Measurements from ENCODE around the gene NUDT11.
"Not testable (repeated sequence)": the region's sequence is repeated elsewhere in the genome, so short reads cannot be mapped to it uniquely, and the experiment has no call there.

NUDT11 gene

DNA sequence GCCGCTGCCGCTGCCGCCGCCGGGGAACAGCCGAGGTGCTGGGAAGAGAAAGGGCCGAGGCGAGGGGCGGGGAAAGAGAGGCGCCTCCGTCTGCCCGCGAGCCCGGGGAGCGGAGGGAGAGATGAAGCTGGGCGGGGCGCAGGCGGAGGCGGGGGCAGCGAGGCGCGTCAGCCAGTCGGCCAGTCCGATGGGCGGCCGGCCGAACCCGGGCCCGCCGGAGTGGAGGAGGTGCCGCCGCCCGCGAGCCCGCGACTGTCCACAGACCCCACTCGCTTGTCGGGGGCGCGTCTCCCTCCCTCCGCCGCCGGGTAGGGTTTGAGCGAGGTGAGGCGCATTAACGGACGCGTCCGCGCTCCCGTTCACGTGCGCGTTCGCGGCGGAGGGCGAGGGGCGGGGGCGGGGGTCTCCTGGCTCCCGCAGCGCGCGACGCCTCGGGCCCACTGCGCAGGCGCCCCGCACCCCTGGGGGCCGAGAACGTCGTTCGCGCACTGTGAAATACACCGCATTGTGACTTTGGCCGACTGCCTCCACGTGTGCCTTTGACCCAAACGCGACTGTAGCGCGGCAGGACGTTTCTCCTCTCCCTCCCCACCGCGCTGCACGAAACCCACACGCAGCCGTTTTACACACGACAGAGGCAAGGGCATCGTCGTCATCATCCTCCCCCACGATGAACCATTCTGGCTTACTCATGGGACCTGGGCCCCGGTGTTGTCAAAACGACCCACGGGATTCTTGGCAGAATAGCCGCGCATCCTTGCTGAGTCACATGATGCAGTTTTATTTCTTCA lies at the start of gene NUDT11:
NUDT11 (minus strand) TSS at position 92 of the 791 bp plus-strand sequence. CDS start 148 bp downstream, outside the sequence.
- DNase-seq, result peak; percentile 36 to 70

DNA sequence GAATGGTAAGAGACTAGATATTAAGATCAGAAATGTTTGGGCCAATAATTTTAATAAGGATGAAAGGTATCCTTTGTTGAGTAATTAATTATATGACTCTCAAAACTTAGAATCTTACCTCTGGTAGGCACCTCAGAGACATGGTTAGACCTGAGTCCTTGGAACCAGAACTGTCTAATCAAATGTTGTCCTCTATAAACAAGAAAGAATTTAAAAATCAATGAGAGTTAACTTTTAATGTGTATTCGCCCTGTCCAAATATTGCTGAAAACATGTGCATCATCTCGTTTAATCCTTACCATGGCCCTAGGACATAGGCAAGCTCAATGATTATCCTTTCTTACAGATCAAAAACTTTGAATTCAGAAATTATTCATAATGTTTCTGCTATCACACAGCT lies 24.0 kb upstream of the NUDT11 start:
- no peak for DNase-seq

DNA sequence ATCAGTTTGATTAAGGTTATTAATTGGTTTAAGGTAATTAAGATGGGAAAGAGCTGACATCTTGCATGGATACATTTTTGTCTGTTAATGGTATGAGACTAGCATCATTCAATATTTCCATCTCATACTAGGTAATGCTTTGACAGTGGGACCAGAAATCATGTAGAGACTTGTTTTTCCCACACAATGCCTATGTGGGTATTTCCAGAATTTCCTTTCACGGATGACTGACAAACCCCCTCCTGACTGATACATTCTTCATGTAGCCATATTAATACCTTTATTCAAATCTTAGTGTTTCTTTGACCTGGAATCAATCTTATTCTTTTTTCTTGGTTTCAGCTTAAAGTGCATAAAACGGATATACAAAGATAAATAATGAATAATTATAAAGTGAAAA lies 22.7 kb upstream of the NUDT11 start:
- DNase-seq, result not testable (repeated sequence)

DNA sequence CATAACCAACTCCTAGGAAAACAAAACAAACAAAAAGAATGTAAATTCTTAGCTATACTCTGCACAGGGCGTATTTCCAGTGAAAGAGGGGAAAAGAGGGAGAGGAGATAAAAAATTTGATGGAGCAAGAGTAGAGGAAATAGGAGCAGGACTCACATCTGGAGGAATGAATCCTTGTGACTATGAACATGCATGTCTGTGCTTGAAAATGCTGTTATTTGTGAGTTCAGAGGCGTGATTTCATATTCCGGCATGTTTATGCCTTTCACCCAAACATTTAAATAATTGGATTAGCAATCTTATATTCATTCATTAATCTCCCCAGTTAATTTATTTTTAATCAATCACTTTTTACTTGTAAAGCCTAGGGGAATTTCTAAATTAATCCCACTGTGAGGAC lies 11.2 kb upstream of the NUDT11 start:
- DNase-seq, result no peak

DNA sequence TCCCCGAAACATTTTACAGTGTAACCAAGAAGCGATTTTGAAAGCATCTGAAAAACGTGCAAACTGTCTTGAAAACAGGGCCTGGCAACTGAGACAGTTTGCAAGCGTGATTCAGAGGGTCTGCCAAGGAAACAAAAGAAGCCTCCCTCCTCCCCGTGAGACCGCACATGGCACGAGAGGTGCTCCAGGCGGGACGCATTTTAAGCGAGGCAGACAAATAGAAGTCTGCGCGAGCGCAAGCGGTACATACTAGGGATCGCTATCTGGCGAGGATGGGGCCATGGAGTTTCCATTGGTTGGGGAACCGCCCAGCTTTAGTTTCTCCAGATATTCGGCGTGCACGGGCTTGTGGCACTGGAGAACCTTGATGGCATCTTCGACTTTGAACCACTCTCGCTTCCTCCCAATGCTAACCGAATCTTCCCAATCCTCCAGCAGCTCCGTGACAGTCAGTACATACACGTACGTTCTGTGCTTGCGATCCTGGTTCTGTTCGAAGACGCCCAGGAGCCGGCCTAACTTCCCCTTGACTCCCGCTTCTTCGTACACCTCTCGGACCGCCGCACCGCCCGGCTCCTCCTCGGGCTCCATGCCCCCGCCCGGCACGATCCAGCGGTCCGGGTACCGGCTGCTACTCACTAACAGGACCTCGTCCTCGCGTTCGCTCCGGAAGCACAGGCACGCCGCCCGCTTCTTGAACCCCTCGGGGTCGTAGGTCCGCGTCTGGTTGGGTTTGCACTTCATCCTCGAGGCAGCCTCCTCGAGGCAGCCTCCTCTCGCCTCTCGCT lies 497 bp downstream of the NUDT11 start:
- DNase-seq, result peak in 1 of 2 experiments; percentile 24

DNA sequence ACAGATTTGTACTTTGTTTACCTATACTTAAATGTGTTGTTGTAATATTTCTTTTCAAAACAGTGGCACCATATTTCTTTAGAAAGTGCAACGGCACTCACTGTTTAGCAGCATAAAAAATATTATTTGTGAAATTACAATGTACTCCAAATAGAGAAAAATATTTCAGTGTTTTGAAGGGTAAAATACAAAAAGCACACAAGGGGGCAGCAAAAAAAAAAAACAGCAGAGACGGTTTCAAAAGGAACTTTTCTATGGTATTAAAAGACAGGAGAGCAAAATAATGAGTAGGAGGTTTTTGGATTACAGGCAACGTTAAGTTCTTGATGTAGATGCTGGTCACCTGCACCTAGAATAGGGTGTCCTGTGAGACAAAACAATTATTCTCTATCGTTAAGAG lies 2.0 kb downstream of the NUDT11 start:
- no peak for DNase-seq

DNA sequence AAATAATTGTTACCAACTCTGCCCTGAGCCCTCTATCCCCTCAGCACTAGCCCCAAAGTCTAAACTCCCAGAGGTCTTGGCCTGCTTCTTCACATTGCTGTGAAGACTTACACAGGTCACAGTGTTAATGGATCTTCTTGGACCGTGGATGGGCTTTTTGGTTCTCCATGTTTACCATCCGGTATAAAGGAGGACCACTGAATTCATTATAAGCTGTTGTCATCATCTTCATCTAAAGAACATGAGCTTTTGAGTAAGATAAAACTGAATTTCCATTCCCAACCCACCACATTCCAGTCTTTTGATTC lies 8.5 kb downstream of the NUDT11 start:
- no peak for DNase-seq

DNA sequence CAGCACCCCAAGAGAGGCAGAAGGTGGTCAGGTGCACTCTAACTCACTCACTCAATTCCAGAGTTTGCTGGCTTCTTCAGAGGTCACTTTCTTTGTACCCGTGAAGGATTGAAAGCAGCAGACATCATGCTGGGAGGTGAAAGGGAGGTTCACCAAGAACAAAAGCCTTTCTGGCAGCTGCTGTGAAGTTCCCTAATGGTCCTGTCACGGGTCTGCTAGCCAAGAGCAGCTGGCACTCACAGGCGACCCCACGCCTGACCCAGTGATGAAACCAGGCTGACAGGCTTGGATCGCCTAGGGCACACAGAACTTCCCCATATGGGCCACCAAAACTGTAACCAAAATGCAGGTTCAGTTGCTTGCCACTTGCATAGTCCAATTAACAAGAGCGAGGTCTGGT lies 11.8 kb downstream of the NUDT11 start:
- no peak for DNase-seq

DNA sequence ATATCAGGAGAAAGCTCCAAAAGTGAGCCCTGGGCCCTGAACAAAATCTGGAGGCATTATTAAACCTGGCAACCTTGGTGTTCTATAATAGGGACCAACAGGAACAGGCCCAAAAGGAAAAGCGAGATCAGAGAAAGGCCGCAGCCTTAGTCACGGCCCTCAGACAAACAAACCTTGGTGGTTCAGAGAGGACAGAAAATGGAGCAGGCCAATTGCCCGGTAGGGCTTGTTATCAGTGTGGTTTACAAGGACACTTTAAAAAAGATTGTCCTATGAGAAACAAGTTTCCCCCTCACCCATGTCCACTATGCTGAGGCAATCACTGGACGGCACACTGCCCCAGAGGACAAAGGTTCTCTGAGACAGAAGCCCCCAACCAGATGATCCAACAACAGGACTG lies 14.0 kb downstream of the NUDT11 start:
- not testable (repeated sequence) for DNase-seq

DNA sequence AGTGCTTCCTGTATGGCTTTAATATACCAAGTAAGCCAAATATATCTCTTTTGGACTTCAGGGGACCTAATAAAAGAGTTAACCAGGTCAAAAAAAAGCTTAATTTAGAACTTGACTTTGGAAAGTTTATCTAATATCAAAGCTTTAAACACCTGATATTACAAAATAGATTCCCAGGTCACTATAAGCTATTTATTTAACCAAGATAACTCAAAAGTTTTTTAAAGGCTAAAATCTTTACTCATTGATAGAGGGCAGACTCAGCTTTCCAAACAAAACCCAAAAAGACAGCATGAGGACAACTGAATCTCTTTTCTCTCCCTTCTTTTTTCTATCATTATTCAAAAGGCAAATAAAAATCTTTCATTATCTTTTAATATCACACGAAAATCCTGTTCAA lies 19.5 kb downstream of the NUDT11 start:
- DNase-seq, result no peak

DNA sequence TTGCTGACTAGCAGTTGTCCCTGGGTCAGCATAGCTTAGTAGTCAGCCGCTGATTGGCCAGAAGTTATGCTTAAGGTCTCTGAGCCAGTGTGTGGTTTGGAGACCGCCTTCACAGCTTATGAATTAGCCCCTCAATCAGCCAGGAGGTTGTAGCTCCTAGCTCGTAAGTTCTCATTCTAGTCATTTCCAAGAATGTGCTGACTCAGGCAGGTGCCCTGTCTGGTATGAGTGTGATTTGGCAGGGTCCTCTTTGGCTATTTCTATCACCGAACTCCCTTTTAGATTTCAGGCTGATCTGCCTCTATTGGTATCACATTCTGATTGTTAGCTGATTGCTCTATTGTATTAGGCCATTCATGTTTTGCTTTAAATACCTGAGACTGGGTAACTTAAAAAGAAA lies 33.1 kb downstream of the NUDT11 start:
- DNase-seq, result no peak

DNA sequence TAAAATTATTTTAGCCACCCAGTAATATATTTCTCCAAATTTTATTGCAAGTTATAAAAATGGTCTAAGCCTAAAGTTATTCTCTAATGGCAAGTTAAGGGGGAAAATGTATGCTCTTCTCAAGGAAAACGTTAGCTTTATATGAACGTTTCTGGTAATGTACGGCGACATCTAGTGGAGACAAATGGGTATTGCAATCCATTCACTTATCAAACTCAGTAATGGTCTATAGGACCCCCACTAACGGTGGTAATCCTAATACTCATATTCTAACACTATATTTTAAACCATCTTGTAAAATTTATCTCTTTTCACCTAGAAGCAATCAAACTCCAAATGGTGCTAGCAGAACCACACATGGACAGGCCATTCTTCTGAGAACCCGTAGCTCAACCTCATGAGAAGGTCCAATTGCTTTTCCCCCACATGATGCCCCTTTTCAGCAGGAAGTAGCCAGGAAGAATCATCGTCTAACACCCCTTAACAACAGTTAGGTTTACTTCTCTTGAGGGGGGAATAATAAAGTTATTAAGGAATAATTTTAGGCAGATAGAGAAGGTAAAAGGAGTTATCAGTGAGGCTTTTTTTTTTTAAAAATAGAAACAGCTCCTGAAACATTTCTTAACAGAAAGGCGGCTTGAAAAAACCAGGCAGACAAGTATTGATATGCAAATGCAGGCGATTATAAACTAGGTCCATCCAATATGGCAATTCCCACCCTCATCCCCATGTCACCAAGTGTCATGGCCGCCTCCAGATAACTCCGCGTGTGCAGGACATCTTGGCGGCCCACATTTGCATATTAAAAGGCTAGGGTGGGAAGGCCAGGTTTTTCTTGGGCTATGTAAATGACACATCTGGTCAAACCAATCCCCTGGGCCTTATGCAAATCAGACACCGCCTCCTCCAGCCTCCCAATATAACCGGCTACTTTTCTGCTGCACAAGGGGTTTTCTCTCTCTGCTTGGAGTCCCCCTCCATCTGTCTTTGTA lies 35.0 kb downstream of the NUDT11 start:
- DNase-seq, result peak in 1 of 2 experiments; percentile 0

DNA sequence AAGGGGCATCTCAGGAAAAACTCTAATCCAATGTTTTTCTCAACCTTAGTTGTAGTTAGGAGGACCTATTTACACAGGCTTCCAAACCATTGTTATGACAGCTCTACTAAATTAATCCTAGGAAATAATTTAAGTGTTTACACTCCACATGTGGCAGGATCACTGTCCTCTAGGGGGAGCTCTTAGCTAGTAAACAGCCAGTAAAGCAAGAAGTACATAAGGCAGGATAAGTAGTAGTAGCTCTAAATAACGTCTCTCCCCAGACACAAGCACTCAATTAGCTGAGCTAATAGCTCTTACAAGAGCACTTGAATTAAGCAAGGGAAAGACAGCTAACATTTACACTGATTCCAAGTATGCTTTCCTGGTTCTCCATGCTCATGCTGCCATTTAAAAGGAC lies 37.3 kb downstream of the NUDT11 start:
- DNase-seq, result peak in 1 of 2 experiments; percentile 2

DNA sequence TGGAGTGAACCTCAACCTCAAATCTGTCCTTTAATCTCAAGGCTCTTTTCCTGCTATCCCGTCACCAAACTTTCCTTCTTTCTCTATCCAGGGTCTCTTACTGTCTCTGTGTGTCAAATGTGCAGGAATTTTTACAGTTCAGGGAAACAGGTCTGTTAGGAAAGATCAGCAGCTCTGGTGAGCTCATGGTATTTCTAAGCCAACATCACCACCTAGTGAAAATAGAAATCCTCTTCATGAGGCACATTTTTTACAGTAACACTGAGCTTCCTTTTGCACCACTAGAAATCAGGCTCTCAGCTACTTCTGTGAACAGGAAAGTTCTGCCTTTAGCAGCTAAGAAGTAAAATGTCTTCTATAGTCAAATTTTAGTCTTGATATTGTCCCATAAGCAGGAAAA lies 39.6 kb downstream of the NUDT11 start:
- peak in 1 of 2 experiments; percentile 7 for DNase-seq

DNA sequence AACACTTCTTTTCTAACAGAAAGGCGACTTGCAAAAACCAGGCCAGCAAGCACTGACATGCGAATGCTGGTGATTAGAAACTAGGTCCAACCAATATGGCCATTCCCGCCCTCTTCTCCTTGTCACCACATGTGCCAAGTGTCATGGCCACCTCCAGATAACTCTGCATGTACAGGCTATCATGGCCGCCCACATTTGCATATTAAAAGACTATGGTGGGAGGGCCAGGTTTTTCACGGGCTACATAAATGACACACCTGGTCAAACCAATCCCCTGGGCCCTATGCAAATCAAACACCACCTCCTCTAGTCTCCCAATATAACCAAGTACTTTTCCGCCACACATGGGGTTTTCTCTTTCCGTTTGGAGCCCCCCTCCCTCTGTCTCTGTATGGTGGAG lies 40.1 kb downstream of the NUDT11 start:
- DNase-seq, result peak in 1 of 2 experiments; percentile 8

DNA sequence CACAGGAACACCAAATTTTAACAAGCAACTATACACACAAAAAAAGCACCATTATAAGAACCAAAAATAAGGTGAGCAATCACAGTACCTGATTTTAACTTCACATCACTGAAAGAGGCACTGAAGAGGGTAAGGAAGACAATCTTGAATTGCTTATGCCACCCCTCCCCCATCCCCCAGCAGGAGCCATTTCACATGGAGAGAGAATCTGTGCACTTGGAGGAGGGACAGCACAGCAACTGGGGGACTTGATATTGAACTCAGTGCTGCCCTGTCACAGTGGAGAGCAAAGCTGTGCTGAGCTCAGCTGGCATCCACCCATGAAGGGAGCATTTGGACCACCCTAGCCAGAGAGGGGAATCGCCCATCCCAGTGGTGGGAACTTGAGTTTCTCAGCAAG lies 56.0 kb downstream of the NUDT11 start:
- DNase-seq, result no peak
